ENCODE data around the gene EVA1A.

DNA sequence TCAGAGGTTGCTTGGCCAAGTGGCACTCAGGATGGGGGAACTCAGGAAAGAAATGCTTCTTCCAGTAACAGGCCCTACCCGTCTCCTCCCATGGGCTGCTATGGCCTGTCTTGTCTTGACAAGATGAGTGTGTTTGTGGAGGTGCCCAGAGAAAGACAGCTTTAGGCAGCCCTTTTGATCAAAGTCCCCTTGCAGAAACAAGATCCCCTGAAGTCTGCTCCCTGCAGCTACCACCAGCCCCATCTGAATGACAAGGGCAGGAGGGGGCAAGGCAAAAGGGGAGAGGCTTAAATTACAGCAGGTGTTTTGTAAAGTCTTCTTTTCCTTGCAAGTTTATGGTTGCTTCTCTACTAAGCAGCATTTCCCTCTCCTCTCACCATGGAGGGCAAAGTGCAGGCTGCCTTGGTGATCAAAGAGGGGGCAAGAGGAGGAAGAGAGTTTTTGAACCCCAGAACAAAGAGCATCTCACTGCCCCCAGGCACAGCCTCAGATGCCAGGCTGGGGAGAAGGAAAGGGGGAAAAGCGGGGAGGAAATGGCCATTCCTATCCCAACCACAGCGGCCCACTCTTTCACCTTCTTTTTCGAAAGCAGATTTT lies 6.7 kb downstream of the EVA1A start:
- TF ChIP-seq, protein P1, sequence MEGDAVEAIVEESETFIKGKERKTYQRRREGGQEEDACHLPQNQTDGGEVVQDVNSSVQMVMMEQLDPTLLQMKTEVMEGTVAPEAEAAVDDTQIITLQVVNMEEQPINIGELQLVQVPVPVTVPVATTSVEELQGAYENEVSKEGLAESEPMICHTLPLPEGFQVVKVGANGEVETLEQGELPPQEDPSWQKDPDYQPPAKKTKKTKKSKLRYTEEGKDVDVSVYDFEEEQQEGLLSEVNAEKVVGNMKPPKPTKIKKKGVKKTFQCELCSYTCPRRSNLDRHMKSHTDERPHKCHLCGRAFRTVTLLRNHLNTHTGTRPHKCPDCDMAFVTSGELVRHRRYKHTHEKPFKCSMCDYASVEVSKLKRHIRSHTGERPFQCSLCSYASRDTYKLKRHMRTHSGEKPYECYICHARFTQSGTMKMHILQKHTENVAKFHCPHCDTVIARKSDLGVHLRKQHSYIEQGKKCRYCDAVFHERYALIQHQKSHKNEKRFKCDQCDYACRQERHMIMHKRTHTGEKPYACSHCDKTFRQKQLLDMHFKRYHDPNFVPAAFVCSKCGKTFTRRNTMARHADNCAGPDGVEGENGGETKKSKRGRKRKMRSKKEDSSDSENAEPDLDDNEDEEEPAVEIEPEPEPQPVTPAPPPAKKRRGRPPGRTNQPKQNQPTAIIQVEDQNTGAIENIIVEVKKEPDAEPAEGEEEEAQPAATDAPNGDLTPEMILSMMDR (IDR thresholded peaks at IDR 0.05; ENCODE audit: insufficient read depth, low read length, poor library complexity, severe bottlenecking) = no peak
- no peak for TF ChIP-seq EZH2phosphoT487 (conservative IDR thresholded peaks at IDR 0.05; ENCODE audit: low read length)
